Activated CD8-positive, alpha-beta memory T cell treated with anti-CD3 and anti-CD28 coated beads, Interleukin-2, amount 50 U/mL, for 48 hours (primary cell): ENCODE measurements around the gene CLIP1.
A peak's percentile ranks its signal among the peaks of the same experiment; 100 is the strongest.

ENCODE experiments used
- DNase-seq: peaks from one replicate; pipeline ENCODE4 v3.0.0-alpha.2; 2020

Gene CLIP1

DNA sequence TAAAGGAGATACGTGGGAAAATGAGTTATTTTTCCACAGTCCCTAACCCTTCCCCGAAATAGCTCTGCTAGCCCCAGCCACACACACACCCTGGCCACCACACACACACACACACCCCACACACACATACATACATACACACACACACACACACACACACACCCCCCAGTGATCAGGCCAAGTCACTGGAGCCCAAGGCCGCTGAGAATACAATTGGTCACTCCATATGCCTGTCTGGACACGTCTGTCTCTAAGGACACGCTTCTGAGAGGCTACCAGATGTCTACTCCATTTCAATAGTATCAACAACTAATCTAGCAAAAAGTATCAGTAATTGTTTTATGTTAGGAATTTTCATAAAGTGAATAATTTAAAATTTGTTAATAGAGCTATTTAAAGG, 183.6 kb downstream of the CLIP1 start:
- no peak for DNase-seq

DNA sequence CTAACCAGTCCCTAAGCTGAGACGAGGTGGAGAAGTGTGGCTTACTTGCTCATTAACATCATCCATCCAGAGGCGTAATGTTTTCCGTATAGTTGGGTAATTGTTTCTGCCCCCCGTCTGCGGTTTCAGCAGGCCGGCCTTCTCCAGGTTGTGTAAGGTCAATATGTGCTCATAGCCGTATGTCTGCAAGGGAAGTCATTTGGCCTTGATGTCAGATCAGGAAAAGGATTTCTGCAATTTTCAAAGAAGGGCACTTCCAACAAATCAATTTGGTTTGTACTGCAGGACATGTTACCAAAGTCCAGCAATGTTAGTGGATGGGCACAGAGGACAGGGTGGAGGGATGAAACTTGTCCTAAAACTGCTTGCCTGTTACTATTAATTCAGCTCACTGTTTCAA, 186.7 kb downstream of the CLIP1 start:
- no peak for DNase-seq

DNA sequence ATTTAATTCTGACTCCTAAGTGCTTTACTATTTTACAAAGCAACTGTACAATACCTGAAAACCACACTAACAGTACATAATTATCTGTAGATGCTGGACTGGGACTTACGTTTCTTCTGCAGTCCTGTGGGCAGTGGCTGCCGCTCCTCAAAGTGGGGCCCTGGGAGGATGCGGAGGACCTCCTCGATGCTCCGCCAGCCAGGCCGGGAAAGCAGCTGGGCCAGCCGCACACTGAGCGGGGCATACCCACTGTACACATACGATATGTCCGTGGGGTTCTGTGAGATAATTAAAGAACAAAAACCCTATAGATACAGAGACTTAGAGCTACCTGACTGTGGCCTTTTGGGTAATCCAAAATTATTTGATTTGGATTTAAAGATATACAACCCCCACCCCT, 189.8 kb downstream of the CLIP1 start:
- DNase-seq, result no peak

DNA sequence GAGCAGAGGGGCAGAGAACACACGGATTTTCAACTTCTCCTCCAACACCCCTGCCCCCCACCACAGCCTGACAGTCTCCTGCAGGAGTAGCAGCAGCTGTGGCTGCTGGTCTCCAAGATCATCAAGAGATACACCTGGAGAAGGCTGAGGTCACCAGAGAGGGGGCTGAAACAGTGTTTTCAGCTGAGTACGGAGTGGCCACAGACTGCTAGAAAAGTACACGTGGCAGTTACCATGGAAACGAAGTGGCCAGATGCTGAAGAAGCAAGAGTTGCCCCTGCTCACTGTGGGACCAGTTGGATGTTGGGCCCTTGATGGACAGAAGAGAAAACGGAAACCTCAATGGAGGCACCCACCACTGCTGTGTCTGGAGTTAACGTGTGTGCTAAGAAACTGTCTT, 191.7 kb downstream of the CLIP1 start:
- no peak for DNase-seq

DNA sequence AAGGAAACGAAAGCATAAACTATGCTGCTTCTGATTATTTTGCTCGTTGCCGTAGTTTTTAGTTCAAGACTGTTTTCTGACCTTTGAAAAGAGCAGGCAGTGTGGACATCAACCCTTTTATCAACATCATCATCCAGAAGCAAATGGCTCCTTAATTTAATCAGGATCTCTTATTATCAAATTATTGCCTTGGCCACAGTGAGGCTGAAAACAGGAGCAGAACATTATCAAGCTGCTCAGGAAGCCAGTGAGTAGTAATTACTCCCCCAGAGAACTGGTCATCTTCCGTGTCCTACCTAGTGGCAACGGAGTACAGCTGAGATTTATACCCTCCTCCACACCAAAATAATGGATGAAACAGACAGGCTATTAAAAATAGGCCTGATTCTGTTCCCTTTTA, 194.4 kb downstream of the CLIP1 start:
- DNase-seq, result no peak

DNA sequence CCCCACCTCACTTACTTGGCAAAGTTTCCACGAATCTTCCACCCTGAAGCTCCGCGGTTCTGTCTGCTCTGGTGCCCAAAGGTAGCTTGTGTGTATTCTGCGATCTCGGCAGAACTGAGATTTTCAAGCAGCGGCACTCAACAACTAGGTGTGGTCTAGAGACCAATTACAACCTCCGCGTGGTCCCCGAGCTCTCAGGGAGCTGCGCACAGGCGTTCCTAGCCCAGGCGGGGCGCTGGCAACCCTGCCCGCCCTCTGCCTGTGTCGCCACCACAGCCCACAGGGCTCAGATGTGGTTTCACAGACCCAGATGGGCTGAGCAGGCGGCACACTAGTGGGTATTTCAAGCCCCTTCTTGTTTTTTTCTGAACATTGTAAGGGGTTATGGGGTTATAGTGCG, 195.1 kb downstream of the CLIP1 start:
- peak; percentile 75 for DNase-seq

DNA sequence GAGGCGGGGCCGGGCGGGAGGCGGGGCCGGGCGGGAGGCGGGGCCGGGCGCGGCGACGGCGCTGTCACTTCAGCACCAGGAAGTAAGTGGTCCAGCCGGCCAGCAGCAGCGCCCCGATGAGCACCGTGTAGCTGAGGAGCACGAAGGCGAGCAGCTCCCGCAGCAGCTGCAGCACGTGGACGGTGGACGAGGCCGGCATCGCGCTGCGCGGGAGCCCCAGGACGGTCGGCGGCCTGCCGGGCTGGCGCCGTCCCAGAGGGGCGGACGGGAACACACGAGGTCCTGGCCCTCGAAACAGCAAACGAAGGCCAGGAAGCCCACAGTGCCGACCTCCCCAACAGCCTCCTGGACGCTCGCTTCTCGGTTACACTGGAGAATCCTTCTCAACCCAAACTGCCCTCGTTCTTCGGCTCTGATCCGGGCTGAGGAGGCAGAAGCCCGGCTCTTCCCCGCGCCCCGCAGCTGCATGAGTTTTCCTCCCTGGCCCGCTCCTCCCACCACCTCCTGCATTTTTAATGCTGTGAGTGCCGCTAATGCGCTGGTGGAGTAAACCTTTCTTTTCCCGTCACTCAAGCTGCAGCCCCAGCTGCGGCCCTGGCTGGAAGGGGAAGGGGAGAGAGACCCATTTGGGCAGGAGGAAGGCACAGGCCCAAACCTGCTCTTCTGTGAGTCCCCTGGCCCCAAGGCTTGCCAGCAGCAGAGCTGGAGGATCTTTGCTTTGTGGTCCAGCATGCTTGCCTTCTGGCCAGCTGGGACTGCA, 195.9 kb downstream of the CLIP1 start:
- DNase-seq, result no peak

DNA sequence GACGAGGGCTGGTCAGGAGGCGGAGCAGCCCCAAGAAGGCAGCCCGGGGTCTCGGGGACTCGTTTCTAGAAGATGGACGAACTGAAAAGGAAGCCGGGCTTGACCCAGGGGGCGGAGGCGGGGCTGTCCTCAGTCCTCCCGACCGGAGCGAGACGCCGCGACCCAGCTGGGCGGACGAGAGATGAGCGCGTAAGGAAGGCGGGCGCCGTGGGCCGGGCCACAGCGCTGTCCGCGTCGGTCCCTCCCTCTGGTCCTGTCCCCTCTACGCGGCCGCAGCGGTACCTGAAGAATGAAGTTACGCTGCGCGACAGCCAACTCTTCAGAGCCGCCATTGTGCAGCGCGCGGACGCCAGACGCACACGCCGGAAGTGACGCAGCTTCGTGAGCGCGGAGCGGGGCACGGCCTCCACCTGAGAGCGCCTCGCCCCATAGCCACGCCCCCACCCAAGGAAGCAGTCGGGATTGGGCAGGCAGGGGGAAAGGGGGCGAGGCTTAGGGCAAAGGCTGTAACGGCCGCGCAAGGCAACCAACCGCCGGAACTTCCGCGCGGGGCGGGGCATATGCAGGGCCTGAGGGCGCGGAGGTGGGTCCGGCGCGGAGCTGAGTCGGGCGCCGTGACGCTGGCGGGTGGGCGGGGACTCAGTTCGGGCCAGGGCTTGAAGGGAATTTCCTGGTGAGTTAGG, 196.6 kb downstream of the CLIP1 start, which contains the start of gene DIABLO:
DIABLO (minus strand) TSS at position 370 of the 683 bp plus-strand sequence; CDS start at position 332, 38 bp downstream.
- DNase-seq, result peak; percentile 99
